Mucosa of rectum (tissue), 2 donors: ENCODE results near the gene ITPKB.

Experiments used
- H3K27ac ChIP-seq, 2 donors: one replicate each; pipeline ENCODE4 v1.7.0; 2013; ENCODE audit warnings: inconsistent platforms in 2 of 2, low read depth in 2 of 2, low read length in 2 of 2
- H3K27me3 ChIP-seq, 2 donors: one replicate each; pipeline ENCODE4 v1.7.0; 2013; ENCODE audit warnings: low read length in 2 of 2; ENCODE audit not compliant: control insufficient read depth in 2 of 2, insufficient read depth in 2 of 2
- H3K36me3 ChIP-seq, 2 donors: one replicate each; pipeline ENCODE4 v1.7.0; 2013; ENCODE audit warnings: low read length in 2 of 2; ENCODE audit not compliant: control insufficient read depth in 2 of 2, insufficient read depth in 2 of 2
- H3K4me1 ChIP-seq, 2 donors: one replicate each; pipeline ENCODE4 v1.7.0; 2013; ENCODE audit warnings: low read length in 2 of 2, mild to moderate bottlenecking in 1 of 2; ENCODE audit not compliant: control insufficient read depth in 2 of 2, insufficient read depth in 2 of 2
- H3K4me3 ChIP-seq, 2 donors: one replicate each; pipeline ENCODE4 v1.7.0; 2013; ENCODE audit warnings: low read length in 2 of 2
- H3K9ac ChIP-seq, 2 donors: one replicate each; pipeline ENCODE4 v1.7.0; 2013; ENCODE audit warnings: low read length in 2 of 2, low read depth in 1 of 2, mild to moderate bottlenecking in 1 of 2
- H3K9me3 ChIP-seq, 2 donors: one replicate each; pipeline ENCODE4 v1.7.0; 2013; ENCODE audit warnings: low read length in 2 of 2; ENCODE audit not compliant: control insufficient read depth in 2 of 2
- donor health status: healthy.
- donor health status: Normal muscosa, but diverticular disease.

ITPKB gene

GRCh38 chr1:226634166-226634588 lies 104.9 kb downstream of the ITPKB start:
- peaks cover 0 to 5% of the 10 kb centered on the region in 2 donors for H3K4me1 ChIP-seq
- H3K4me3 ChIP-seq, result no peak overlapping the region
- no peaks in the 10 kb centered on the region for H3K27me3 ChIP-seq
- H3K9me3 ChIP-seq, result no peaks in the 10 kb centered on the region
- H3K9ac ChIP-seq, result no peak overlapping the region
- H3K36me3 ChIP-seq, result peaks cover 4 to 14% of the 10 kb centered on the region in 2 donors
- peak overlapping the region in 1 of 2 donors; percentile 16 for H3K27ac ChIP-seq

GRCh38 chr1:226633541-226634165 lies 105.4 kb downstream of the ITPKB start:
- Histone ChIP-seq H3K27me3 (no peaks in the 10 kb centered on the region), H3K36me3 (peaks cover 1 to 14% of the 10 kb centered on the region in 2 donors), H3K27ac (no peak overlapping the region), H3K9ac (no peak overlapping the region), H3K4me3 (no peak overlapping the region), H3K9me3 (no peaks in the 10 kb centered on the region), H3K4me1 (peaks cover under 1 to 5% of the 10 kb centered on the region in 2 donors)

DNA sequence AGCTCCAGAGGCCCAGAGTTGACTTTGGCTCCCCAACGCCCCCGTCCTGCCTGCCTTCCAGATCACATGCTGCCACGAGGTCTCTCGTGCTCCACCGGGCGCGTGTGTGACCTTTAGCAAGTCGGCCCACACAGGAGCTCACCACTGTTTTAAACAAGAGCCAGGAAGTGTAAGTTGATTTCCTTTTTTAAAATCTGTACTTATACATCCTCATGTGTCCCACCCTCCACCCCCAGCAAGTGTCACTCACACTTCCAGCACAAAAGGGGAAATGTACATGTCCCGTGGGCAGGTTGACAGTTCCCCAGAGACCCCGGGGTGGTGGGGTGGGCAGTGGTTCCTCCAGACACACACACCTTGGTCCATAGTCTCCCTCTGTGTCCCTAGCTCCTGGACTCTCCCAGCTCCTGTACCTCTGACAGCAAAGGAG lies 106.1 kb downstream of the ITPKB start:
- peaks cover 0 to 9% of the 10 kb centered on the region in 2 donors for H3K36me3 ChIP-seq
- H3K4me1 ChIP-seq, result peaks cover 2 to 5% of the 10 kb centered on the region in 2 donors
- H3K27me3 ChIP-seq, result no peaks in the 10 kb centered on the region
- no peak overlapping the region for H3K9ac ChIP-seq
- H3K4me3 ChIP-seq, result no peak overlapping the region
- peak overlapping the region in 1 of 2 donors; percentile 38 for H3K27ac ChIP-seq
- H3K9me3 ChIP-seq, result no peaks in the 10 kb centered on the region

DNA sequence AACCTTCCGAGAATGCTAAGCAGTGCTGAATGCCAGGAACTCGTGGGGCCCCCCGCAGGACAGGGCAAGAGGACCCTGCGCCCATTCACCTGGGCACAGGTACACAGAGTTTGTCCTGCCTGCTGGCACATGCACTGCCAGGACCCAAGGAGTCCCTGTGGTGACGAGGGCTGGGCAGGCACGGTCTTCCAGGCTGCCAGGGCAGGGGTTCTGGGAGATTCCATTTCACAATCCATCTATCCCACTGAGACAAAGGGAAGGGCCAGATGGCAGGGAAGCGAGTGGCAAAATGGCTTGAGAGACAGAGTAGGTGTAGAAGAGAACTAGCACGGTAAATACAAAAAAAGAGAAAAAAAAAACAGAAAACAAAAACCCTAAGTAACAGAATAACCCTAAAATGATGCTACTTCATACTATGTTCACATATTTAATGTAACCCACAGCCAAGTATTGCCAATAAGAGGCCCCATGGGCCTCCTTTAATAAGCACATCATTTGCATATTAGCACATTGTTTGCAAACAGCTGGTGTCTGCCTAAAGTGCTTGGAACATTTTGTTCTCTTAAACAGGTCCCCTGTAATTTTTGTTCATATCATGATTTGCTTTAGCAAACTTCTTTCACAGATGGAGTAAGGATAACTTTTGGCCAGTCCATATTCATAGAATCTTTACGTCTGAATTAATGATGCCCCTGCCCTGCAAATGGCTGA lies 106.8 kb downstream of the ITPKB start:
- Histone ChIP-seq H3K27ac (peak overlapping the region in 1 of 2 donors; percentile 27), H3K36me3 (peaks cover 0 to 8% of the 10 kb centered on the region in 2 donors), H3K4me3 (no peak overlapping the region), H3K9me3 (no peaks in the 10 kb centered on the region), H3K4me1 (peaks cover 2 to 5% of the 10 kb centered on the region in 2 donors), H3K9ac (no peak overlapping the region), H3K27me3 (no peaks in the 10 kb centered on the region)

DNA sequence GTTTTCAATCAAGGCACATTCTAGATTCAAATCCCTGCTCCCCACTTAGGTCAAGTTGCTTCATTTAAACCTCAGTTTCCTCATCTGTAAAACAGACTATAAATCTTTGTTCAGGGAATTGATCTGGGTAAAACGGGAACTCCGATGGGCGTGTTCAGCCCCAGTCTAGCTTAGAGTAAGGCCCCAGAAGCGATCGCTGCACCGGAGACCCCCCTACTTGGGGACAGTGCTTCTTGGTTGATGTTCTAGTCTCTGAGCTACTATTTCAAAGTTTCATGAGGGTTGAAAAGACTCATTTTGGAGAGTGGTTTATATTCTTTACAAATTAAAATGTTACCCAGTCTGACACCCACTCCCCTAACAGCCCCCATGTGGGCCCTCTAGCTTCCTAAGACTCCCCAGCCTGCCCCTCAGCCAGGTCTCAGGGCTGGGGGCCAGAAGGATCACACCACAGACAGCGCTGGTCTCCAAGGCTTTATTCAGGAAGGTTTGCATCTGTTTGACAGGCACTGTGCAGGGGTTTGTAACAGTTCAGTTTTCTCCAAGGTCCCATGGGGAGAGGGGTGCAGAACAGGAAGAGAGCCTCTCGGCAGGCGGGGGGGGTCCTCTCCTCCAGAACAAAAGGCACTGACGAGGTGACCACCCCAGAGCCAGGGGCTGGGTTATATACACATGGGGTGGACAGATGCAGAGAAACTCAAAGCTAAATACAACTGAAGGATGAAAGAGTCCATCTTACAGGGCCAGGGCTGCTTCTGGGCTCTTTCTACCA lies 107.7 kb downstream of the ITPKB start:
- no peak overlapping the region for H3K9ac ChIP-seq
- H3K4me1 ChIP-seq, result peaks cover 2 to 5% of the 10 kb centered on the region in 2 donors
- H3K4me3 ChIP-seq, result no peak overlapping the region
- peaks cover 0 to 3% of the 10 kb centered on the region in 2 donors for H3K36me3 ChIP-seq
- H3K9me3 ChIP-seq, result no peaks in the 10 kb centered on the region
- H3K27me3 ChIP-seq, result no peaks in the 10 kb centered on the region
- H3K27ac ChIP-seq, result no peak overlapping the region

- H3K27ac ChIP-seq, result no peak overlapping the region
- H3K9ac ChIP-seq, result no peak overlapping the region
- H3K4me1 ChIP-seq, result peaks cover 2 to 3% of the 10 kb centered on the region in 2 donors
Measured at GRCh38 chr1:226630592-226630991, 108.5 kb downstream of the ITPKB start.

DNA sequence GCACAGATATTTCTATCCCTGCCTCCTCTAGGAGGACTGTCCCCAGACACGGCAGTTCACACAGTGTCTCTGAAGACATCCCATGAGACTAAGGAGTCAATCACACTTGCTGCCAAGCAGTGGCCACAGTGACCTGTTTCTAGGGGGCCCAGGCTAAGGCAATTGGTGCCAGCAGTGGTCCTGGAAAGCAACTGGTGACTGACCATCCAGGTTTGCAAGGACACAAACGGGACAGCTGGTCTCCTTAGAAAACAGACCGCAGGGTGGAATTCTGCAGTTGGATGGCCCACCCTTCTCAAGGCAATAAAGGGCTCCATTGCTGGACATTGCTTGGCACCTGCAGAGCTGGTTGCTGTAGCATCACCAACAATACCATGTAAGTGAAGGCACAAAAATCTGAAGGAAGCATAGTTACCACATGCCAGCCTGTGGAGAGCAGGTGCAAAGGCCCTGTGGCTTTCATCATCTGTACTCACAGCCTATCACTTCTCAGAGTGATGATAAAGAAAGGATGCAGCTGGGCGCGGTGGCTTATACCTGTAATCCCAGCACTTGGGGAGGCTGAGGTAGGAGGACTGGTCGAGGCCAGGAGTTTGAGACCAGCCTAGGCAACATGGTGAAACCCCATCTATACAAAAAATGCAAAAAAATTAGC lies 109.1 kb downstream of the ITPKB start:
- Histone ChIP-seq H3K27me3 (no peaks in the 10 kb centered on the region), H3K27ac (no peak overlapping the region), H3K9me3 (no peaks in the 10 kb centered on the region), H3K9ac (no peak overlapping the region), H3K36me3 (peaks cover 0 to 3% of the 10 kb centered on the region in 2 donors), H3K4me1 (peaks cover 2% of the 10 kb centered on the region in 2 donors), H3K4me3 (no peak overlapping the region)

More at GRCh38 chr1:226630592-226630991, 108.5 kb downstream of the ITPKB start:
- H3K4me3 ChIP-seq, result no peak overlapping the region
- no peaks in the 10 kb centered on the region for H3K9me3 ChIP-seq
- peaks cover 0 to 3% of the 10 kb centered on the region in 2 donors for H3K36me3 ChIP-seq
- H3K27me3 ChIP-seq, result no peaks in the 10 kb centered on the region

- H3K9me3 ChIP-seq, result no peaks in the 10 kb centered on the region
- H3K36me3 ChIP-seq, result peaks cover 0 to under 1% of the 10 kb centered on the region in 2 donors
- no peaks in the 10 kb centered on the region for H3K27me3 ChIP-seq
- no peak overlapping the region for H3K9ac ChIP-seq
- H3K4me1 ChIP-seq, result peaks cover 2% of the 10 kb centered on the region in 2 donors
- no peak overlapping the region for H3K27ac ChIP-seq
- H3K4me3 ChIP-seq, result no peak overlapping the region
Measured at GRCh38 chr1:226629210-226629895, 109.7 kb downstream of the ITPKB start.

DNA sequence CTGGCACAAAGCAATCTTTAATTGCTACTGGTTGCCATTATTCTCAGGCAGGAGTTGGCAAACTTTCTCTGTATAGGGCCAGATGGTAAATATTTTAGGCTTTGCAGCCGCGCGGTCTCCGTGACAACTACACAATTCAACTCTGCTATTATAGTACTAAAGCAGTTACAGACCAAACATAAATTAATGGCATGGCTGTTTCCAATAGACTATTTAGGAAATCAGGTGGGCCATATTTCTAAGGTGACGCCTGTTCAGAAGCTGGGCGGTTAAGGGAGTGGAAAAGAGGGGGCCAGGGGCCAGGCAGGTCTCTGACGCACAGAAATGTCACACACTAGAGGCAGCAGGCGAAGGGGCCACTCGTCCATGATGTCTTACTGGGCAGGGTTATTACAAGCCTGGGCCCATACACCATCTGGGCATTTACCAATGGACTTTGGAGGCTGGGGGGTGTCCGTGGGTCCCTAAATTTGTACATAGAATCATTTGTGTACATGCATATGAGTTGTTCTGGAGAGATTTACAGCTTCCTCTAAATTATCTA lies 110.4 kb downstream of the ITPKB start:
- Histone ChIP-seq H3K27me3 (no peaks in the 10 kb centered on the region), H3K9me3 (no peaks in the 10 kb centered on the region), H3K27ac (no peak overlapping the region), H3K4me1 (peaks cover 2% of the 10 kb centered on the region in 2 donors), H3K9ac (no peak overlapping the region), H3K4me3 (no peak overlapping the region), H3K36me3 (no peaks in the 10 kb centered on the region)
